Right lobe of liver (tissue), 6 donors: Measurements from ENCODE around the gene DNAI7. TPM values are rescaled to one million over a fixed set of nuclear protein-coding genes. Genes with fewer than 3 reads are reported as not detected.

Experiments
- ATAC-seq, 4 donors: fragments of 200-7000 bp; cut with Tn5 transposase; one replicate each; pipeline ENCODE4 v1.9.1; 2020; ENCODE audit warnings: mild to moderate bottlenecking in 4 of 4, moderate library complexity in 4 of 4
- DNase-seq, 3 donors: peaks; one replicate each; pipeline ENCODE4 v3.0.0-alpha.2; 2020
- H3K27ac ChIP-seq, 3 donors: fragments of 200-600 bp; one replicate each; pipeline ENCODE4 v1.8.0; 2022
- H3K27me3 ChIP-seq, 2 donors: fragments of 200-600 bp; one replicate each; pipeline ENCODE4 v1.8.0; 2022
- H3K36me3 ChIP-seq, 4 donors: fragments of 200-600 bp; sonication (generic) in 1 of 4; one replicate each; pipeline versions ENCODE4 v1.5.1 to v1.8.0; 2017 to 2022; ENCODE audit warnings: control low read depth in 1 of 4
- H3K4me1 ChIP-seq, 4 donors: fragments of 200-600 bp; sonication (generic) in 1 of 4; one replicate each; pipeline versions ENCODE4 v1.5.1 to v1.8.0; 2017 to 2022; ENCODE audit warnings: control low read depth in 1 of 4
- H3K4me3 ChIP-seq, 3 donors: fragments of 200-600 bp; one replicate each; pipeline ENCODE4 v1.8.0; 2022
- H3K9me3 ChIP-seq, 4 donors: fragments of 200-600 bp; sonication (generic) in 1 of 4; one replicate each; pipeline versions ENCODE4 v1.5.1 to v1.8.0; 2017 to 2022; ENCODE audit warnings: control low read depth in 1 of 4
- POLR2A ChIP-seq: fragments of 450-650 bp; IDR thresholded peaks from one replicate; pipeline ENCODE4 v1.6.1; 2017; ENCODE audit warnings: antibody characterized with exemption, mild to moderate bottlenecking
- WGBS: methylation state at CpG from one replicate; pipeline ENCODE4 v1.1.6; 2018; ENCODE audit warnings: low coverage, low lambda C conversion rate; ENCODE audit not compliant: insufficient coverage; ENCODE audit errors: missing lambda C conversion rate; 5-methylcytosine and 5-hydroxymethylcytosine counted together
- intact Hi-C, 2 donors: fragments of 100-400 bp; cut with DNase I; formaldehyde crosslinking; loops; one replicate each; pipeline versions ENCODE4 v1.11.2 to v1.14.1; 2022
- total RNA-seq, 6 experiments: library from RNA; depleted of rRNA in 2 of 6; stranded (reverse); fragments of >200 nt in 2 of 6; fragmentation: NEBNext Ultra II Directional in 3 of 6; extraction: Animal tissue kit (Norgen Biotek cat#: 25700) in 3 of 6; gene quantifications; one replicate each; pipeline versions ENCODE4 v1.1.0 to v1.2.4, GENCODE V29; 2016 to 2023
- TF ChIP-seq, protein P1 (sequence below), 4 donors: fragments of 200-600 bp in 3 of 4; fragments of 450-650 bp in 1 of 4; IDR thresholded peaks; one replicate each; pipeline versions ENCODE4 v1.5.1 to v1.8.0; 2016 to 2022; ENCODE audit warnings: antibody characterized with exemption in 4 of 4, mild to moderate bottlenecking in 2 of 4
- donor health status: DM: no; HTN: yes; CAD: no.
- donor health status: DM: no; HTN: no; CAD: no.
- donor health status: DM: no; HTN: no; CAD: no.
- donor health status: DM: no; HTN: yes; CAD: no.
- donor health status: DM: no; HTN: yes; CAD: no.

DNAI7 gene
- total RNA-seq, 6 experiments from 2014 or later, result 0.39 TPM; not detected in 5

DNA sequence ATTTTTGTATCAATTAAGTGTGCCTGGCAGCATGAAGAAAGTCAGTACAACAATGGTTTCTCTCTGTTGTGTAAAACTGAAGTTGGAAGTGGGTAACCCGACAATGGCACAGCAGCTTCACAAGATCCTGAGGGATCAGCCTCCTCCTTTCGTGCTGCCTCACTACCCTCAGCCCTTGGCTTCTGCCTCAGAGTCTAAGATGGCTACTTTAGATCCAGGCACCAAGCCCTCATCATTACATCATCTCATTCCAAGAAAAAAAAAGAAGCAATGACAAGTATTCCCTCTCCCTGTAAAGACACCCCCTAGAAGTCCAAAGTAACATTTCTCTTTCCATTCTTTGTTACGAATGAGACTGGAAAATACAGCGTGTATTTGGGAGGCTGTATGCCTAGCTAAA is 92.6 kb downstream of the DNAI7 start:
- intact Hi-C loops, result no loop called here
- Histone ChIP-seq H3K4me3 (no peak overlapping the region), H3K9me3 (no peaks in the 10 kb centered on the region), H3K4me1 (no peaks in the 10 kb centered on the region), H3K36me3 (no peaks in the 10 kb centered on the region), H3K27ac (no peak overlapping the region), H3K27me3 (no peaks in the 10 kb centered on the region)
- ATAC-seq (no peak), DNase-seq (no peak)
- 68% methylated on average over 4 of the region's 4 CpGs for WGBS
- TF ChIP-seq, protein P1, sequence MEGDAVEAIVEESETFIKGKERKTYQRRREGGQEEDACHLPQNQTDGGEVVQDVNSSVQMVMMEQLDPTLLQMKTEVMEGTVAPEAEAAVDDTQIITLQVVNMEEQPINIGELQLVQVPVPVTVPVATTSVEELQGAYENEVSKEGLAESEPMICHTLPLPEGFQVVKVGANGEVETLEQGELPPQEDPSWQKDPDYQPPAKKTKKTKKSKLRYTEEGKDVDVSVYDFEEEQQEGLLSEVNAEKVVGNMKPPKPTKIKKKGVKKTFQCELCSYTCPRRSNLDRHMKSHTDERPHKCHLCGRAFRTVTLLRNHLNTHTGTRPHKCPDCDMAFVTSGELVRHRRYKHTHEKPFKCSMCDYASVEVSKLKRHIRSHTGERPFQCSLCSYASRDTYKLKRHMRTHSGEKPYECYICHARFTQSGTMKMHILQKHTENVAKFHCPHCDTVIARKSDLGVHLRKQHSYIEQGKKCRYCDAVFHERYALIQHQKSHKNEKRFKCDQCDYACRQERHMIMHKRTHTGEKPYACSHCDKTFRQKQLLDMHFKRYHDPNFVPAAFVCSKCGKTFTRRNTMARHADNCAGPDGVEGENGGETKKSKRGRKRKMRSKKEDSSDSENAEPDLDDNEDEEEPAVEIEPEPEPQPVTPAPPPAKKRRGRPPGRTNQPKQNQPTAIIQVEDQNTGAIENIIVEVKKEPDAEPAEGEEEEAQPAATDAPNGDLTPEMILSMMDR (IDR thresholded peaks at IDR 0.05), result no peak
- no peak for TF ChIP-seq POLR2A

DNA sequence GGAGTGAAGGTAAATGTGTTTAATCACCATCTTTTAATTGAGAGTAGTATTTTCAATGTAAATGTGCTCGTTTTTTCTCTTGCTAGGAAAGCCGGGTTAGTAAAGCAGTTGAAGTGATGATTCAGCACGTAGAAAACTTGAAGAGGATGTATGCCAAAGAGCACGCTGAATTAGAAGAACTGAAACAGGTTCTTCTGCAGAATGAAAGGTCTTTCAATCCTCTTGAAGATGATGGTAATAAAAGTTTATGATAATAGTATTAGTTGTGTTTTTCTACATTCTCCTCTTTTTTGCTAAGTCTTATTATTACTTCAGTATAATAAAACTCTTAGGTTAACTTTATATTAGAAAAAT is 93.9 kb downstream of the DNAI7 start:
- intact Hi-C loops, result no loop called here
- DNase-seq (no peak), ATAC-seq (no peak)
- TF ChIP-seq, protein P1 (IDR thresholded peaks at IDR 0.05), result no peak
- TF ChIP-seq POLR2A, result no peak
- Histone ChIP-seq H3K36me3 (no peaks in the 10 kb centered on the region), H3K4me3 (no peak overlapping the region), H3K27ac (no peak overlapping the region), H3K4me1 (no peaks in the 10 kb centered on the region), H3K9me3 (no peaks in the 10 kb centered on the region), H3K27me3 (no peaks in the 10 kb centered on the region)
- 38% methylated on average over 4 of the region's 4 CpGs for WGBS

DNA sequence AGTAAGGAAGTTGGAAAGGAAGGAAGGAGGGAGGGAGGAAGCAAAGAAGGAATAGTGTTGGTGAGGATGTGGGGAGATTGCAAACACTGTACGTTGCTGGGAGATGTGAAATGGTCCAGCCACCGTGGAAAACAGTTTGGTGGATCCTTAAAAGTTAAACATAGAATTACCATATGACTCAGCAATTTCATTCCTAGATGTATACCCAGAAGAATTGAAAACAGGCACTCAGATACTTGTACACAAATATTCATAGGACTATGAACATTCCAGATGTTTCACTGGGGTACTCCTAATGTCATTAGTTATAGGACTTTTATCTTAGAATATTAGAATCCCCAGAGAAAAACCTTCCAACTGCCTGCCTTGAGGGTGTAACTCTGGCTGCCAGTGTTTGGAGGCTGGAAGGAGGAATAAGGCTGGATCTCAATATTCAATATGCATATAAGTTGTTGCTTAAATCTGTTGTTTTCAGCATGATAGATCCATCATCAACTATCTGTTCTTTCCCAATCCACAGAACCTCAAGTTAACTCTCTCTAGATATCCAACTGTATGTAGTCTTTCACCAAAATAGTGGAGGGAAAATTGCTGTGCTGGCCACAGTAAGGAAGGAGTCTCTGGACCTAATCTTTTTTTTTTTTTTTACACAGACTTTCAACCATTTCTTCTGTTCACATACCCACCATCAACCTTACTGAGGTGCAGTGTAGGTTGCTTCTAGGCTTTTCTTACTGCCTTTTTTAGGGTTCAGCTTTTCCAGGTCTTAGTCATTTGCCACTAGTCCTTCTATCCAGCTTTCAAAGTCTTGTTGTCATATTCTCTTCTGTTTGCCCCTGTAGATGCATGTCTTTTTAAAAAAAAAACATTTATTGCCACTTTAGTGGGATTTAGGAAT is 94.5 kb downstream of the DNAI7 start:
- ATAC-seq (no peak), DNase-seq (no peak)
- H3K27ac ChIP-seq, result no peak overlapping the region
- intact Hi-C loops, result no loop called here
- TF ChIP-seq, protein P1 (IDR thresholded peaks at IDR 0.05), result no peak
- no peak for TF ChIP-seq POLR2A
- H3K36me3 ChIP-seq, result no peaks in the 10 kb centered on the region
- no peaks in the 10 kb centered on the region for H3K9me3 ChIP-seq
- H3K27me3 ChIP-seq, result no peaks in the 10 kb centered on the region
- no peak overlapping the region for H3K4me3 ChIP-seq
- H3K4me1 ChIP-seq, result no peaks in the 10 kb centered on the region
- WGBS, result 38% methylated on average over 2 of the region's 2 CpGs

DNA sequence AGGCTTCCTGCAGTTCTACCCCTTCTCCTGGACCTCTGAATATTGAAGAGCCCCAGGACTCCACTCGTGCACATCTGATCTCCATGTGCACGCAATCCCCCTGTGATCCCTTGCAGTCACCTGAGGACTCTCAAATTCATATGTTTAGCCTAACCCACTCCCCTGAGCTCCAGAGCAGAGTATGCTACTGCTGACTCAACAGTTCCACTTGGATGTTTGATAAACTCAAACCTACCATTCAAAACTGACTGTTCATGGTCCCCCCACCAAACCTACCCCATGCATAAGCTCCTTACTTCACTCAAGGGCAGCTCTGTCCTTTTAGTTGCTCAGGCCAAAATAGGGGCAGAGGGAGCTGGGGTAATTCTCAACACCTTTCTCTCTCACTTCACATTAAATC is 96.0 kb downstream of the DNAI7 start:
- no peaks in the 10 kb centered on the region for H3K9me3 ChIP-seq
- 83% methylated on average over 2 of the region's 2 CpGs for WGBS
- H3K4me1 ChIP-seq, result no peaks in the 10 kb centered on the region
- TF ChIP-seq, protein P1 (IDR thresholded peaks at IDR 0.05), result no peak
- TF ChIP-seq POLR2A, result no peak
- H3K27me3 ChIP-seq, result no peaks in the 10 kb centered on the region
- H3K36me3 ChIP-seq, result no peaks in the 10 kb centered on the region
- intact Hi-C loops, result no loop called here
- H3K4me3 ChIP-seq, result no peak overlapping the region
- no peak overlapping the region for H3K27ac ChIP-seq
- DNase-seq (no peak), ATAC-seq (no peak)
